HG03103 (cell line): Measurements from ENCODE around the gene SLC4A1.

Source experiments
- ATAC-seq: cut with Tn5 transposase; IDR thresholded peaks from one replicate; pipeline ENCODE4 v1.9.1; 2021; ENCODE audit warnings: low read depth; ENCODE audit not compliant: unreplicated experiment

SLC4A1 gene

GRCh38 chr17:44267818-44268490 is at the start of gene SLC4A1:
TSS of gene SLC4A1 (minus strand) at chr17:44268135. CDS start at chr17:44262866, 5,269 bp downstream.
- ATAC-seq, result no peak

GRCh38 chr17:44317545-44317944 is 49.6 kb upstream of the SLC4A1 start:
- no peak for ATAC-seq

GRCh38 chr17:44315760-44316731 is 48.1 kb upstream of the SLC4A1 start:
- ATAC-seq, result no peak

GRCh38 chr17:44314869-44315661 is 47.1 kb upstream of the SLC4A1 start:
- ATAC-seq, result no peak

GRCh38 chr17:44314524-44314868 is 46.6 kb upstream of the SLC4A1 start:
- no peak for ATAC-seq

- no peak for ATAC-seq
These were observed 46.1 kb upstream of the SLC4A1 start for GRCh38 chr17:44314031-44314430.

GRCh38 chr17:44312396-44313104 is 44.6 kb upstream of the SLC4A1 start:
- no peak for ATAC-seq

- no peak for ATAC-seq
These were observed 43.7 kb upstream of the SLC4A1 start for GRCh38 chr17:44311562-44312181.

- no peak for ATAC-seq
These were observed 42.9 kb upstream of the SLC4A1 start for GRCh38 chr17:44310609-44311376.

- ATAC-seq, result no peak
These were observed 42.3 kb upstream of the SLC4A1 start for GRCh38 chr17:44310188-44310587.

- ATAC-seq, result no peak
These were observed 41.5 kb upstream of the SLC4A1 start for GRCh38 chr17:44309472-44309871.

GRCh38 chr17:44308865-44309264 is 40.9 kb upstream of the SLC4A1 start:
- ATAC-seq, result no peak

- no peak for ATAC-seq
These were observed 40.4 kb upstream of the SLC4A1 start, which contains the start of gene RUNDC3A for GRCh38 chr17:44308320-44308818. TSS of gene RUNDC3A (plus strand) at chr17:44308601. CDS start at chr17:44308833, 232 bp downstream.

- ATAC-seq, result no peak
These were observed 39.7 kb upstream of the SLC4A1 start for GRCh38 chr17:44307387-44308186.

- no peak for ATAC-seq
These were observed 36.7 kb upstream of the SLC4A1 start for GRCh38 chr17:44304651-44305050.

GRCh38 chr17:44297975-44298374 is 30.0 kb upstream of the SLC4A1 start:
- ATAC-seq, result no peak

GRCh38 chr17:44293509-44294226 is 25.7 kb upstream of the SLC4A1 start:
- ATAC-seq, result no peak
